Activated CD4-positive, alpha-beta memory T cell treated with anti-CD3 and anti-CD28 coated beads, Interleukin-2, amount 10 ng/mL, durations not matched to agents 7 days and 5 days (primary cell): ENCODE data around the gene PBRM1. TPM values are rescaled to one million over a fixed set of nuclear protein-coding genes. Genes with fewer than 3 reads are reported as not detected.

Source experiments
- CTCF ChIA-PET: fragments of 350-600 bp; sonication (Branson Sonifier 250); formaldehyde crosslinking; loops from one replicate; lab custom pipeline; 2021; ENCODE audit warnings: antibody characterized with exemption, inconsistent platforms; lab: Charles Lee
- POLR2A ChIA-PET: fragments of 350-600 bp; sonication (Branson Sonifier 250); formaldehyde crosslinking; loops from one replicate; lab custom pipeline; 2021; ENCODE audit warnings: antibody characterized with exemption; lab: Charles Lee
- DNase-seq: peaks from one replicate; pipeline ENCODE4 v3.0.0-alpha.2; 2020
- H3K27ac Mint-ChIP-seq: one replicate; pipeline ENCODE4 v1.8.0; 2021; ENCODE audit warnings: mild to moderate bottlenecking, mixed read lengths
- H3K27me3 Mint-ChIP-seq: one replicate; pipeline ENCODE4 v1.8.0; 2021; ENCODE audit warnings: mixed read lengths
- H3K36me3 Mint-ChIP-seq: one replicate; pipeline ENCODE4 v1.8.0; 2021; ENCODE audit warnings: low read depth, mixed read lengths
- H3K4me1 Mint-ChIP-seq: one replicate; pipeline ENCODE4 v1.8.0; 2021; ENCODE audit warnings: mixed read lengths
- H3K4me3 Mint-ChIP-seq: one replicate; pipeline ENCODE4 v1.8.0; 2021; ENCODE audit warnings: mild to moderate bottlenecking, mixed read lengths
- H3K9me3 Mint-ChIP-seq: one replicate; pipeline ENCODE4 v1.8.0; 2021; ENCODE audit warnings: mixed read lengths
- total RNA-seq, 2 experiments: library from RNA; stranded (reverse); gene quantifications; one replicate each; pipeline ENCODE4 v1.2.3, GENCODE V29; 2021

The PBRM1 gene
- total RNA-seq, 2 experiments from 2014 or later = 69.0 to 70.2 TPM

DNA sequence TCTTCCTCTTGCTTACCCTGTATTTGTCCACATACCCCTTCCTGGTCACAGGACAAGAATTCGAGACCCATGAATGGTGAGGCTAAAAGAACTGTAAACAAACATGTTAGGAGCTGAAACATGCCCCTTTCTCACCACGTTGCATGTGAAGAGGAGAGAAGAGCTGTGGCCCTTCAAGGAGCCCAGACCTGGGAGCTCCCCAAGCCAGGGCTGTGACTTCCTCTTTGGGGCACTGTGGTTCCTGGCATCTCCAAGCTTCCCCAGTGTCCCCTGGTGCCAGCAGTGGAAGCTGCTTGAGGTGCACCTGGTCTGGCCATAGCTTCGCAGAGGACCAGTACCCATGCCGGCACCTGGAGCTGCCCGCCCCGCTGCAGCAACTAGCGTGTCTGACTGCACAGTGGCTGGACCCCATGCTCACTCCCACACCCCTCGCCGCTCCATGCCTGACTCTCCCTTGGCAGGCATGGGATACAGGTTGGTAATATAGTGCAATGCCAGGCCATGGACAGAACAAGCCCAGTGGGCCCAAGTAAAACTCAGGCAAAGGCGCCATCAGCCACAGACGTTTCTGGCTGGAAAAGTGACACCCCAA lies 30.1 kb upstream of the PBRM1 start:
- H3K9me3 Mint-ChIP-seq = peaks cover 2% of the 10 kb centered on the region
- no peaks in the 10 kb centered on the region for H3K27me3 Mint-ChIP-seq
- ChIA-PET POLR2A (interaction anchor here (2.0 kb wide), 1 partner anchor 10 kb away, joined by 10 read pairs; the partner anchor contains the start of genes GLT8D1 and SPCS1), CTCF (no interaction called here)
- no peak overlapping the region for H3K4me3 Mint-ChIP-seq
- H3K27ac Mint-ChIP-seq = no peak overlapping the region
- DNase-seq = no peak
- H3K36me3 Mint-ChIP-seq = peaks cover 25% of the 10 kb centered on the region
- H3K4me1 Mint-ChIP-seq = peaks cover 10% of the 10 kb centered on the region

DNA sequence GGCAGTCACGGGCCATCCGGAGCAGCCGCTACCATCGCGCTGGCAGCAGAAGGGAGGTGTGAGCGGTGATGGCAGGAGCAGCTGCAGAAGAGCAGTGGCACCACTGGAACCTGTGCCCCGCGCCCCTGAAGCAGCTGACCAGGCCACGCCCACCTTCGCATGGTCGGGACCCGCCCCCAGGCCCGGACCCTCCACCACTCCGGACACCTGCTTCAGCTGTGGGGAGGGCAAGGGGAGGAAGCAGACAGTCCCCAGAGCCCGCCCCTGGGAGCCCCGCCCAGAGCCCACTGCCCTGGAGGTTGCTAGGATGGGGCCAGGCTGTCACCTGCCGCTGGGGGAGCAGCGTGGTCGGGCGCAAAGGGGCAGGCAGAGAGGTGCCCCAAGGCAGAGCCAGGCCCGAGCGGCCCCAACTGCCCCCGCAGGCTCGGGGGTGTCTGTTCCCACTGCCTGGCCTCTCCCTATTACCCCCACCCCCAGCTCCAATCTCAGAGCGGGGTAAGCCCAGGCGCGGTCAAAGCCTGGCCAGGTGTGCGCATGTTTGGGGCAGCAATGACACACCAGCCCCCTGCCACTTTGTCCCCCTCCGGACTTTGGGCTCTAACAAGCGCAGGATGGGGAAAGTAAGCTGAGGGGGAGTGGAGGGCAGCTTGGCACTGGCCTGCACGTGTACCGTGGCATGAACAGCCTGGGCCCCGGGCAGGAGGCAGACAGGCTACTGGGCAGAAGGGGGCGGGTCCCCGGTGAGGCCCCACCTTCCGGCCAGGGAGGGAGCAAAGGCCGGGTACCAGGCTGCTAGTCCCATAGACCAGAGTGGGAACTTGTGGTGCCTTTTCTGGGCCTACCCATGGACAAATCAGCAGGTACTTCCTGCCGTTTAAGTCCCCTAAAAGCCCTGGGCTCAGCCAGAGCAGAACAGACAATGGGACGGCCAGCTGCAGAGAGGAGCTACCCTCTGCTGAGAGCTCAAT lies 28.9 kb upstream of the PBRM1 start:
- H3K4me1 Mint-ChIP-seq = peaks cover 2% of the 10 kb centered on the region
- no peak overlapping the region for H3K4me3 Mint-ChIP-seq
- ChIA-PET POLR2A (interaction anchor here (2.0 kb wide), 1 partner anchor 9 kb away, joined by 10 read pairs; the partner anchor contains the start of genes GLT8D1 and SPCS1), CTCF (interaction anchor here (0.7 kb wide), 1 partner anchor 7 kb away, joined by 3 read pairs; no protein-coding TSS in a partner anchor)
- no peak for DNase-seq
- peaks cover 25% of the 10 kb centered on the region for H3K36me3 Mint-ChIP-seq
- no peak overlapping the region for H3K27ac Mint-ChIP-seq
- H3K27me3 Mint-ChIP-seq = no peaks in the 10 kb centered on the region
- H3K9me3 Mint-ChIP-seq = peaks cover under 1% of the 10 kb centered on the region

DNA sequence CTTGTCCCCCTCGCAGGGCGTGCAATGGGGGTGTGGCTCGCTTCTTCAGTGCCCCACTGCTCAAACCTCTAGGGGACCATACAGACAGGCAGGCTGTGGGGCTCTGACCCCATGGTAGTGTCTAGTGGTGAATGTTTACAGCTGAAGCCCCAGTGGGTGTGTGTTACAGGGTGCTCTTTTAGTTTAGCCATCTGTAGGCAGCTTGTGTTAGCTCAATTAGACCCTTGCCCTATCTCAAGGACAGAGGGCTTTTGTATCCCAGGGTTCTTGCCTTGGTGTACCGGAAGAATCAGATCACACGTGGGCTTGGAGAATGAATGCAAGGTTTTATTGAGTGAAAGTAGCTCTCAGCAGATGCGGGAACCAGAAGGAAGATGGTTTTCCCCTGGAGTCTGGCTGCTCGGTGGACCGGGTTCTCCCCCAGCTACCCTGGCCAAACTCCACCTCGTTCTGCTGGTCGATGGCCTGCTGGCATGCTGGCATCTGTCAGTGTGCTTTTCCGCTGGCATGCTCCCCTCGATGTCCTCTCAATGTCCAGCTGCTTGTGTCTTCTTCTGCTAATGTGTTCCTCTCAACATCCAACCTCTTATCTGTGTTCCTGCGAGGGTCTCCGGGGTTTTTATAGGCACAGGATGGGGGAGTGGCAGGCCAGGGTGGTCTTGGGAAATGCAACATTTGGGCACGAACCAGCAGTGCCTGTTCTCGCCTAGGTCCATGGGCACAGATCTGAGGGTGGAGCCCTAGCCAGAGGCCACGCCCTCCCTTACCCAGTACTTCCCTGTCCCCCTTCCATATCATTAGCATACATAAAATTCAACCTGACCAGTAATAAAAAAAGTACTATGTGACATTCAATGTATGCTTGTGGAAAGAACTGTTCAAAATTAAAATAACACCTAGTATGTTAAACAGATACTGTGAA lies 26.8 kb upstream of the PBRM1 start:
- H3K36me3 Mint-ChIP-seq = peaks cover 32% of the 10 kb centered on the region
- no peak overlapping the region for H3K4me3 Mint-ChIP-seq
- H3K4me1 Mint-ChIP-seq = peaks cover 11% of the 10 kb centered on the region
- no peak for DNase-seq
- POLR2A ChIA-PET = interaction anchor here (0.9 kb wide), 1 partner anchor 8 kb away, joined by 3 read pairs; no protein-coding TSS in a partner anchor
- H3K27me3 Mint-ChIP-seq = no peaks in the 10 kb centered on the region
- CTCF ChIA-PET = no interaction called here
- no peaks in the 10 kb centered on the region for H3K9me3 Mint-ChIP-seq
- no peak overlapping the region for H3K27ac Mint-ChIP-seq

DNA sequence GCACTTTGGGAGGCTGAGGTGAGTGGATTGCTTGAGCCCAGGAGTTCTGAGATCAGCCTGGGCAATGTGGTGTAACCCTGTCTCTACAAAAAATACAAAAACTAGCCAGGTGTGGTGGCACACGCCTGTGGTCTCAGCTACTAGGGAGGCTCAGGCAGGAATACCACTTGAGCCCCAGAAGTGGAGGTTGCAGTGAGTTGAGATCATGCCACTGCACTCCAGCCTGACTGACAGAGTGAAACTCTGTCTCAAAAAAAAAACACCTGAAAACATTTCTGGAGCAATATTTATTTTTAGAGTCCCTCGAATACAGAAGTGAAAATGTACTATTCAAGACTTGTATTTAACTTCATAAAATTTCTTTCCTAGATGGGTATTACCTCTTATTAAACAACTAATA lies 24.8 kb upstream of the PBRM1 start:
- CTCF ChIA-PET = no interaction called here
- POLR2A ChIA-PET = interaction anchor here (1.3 kb wide), 1 partner anchor 25 kb away, joined by 3 read pairs; no protein-coding TSS in a partner anchor
- peaks cover 19% of the 10 kb centered on the region for H3K4me1 Mint-ChIP-seq
- no peaks in the 10 kb centered on the region for H3K27me3 Mint-ChIP-seq
- H3K9me3 Mint-ChIP-seq = no peaks in the 10 kb centered on the region
- H3K4me3 Mint-ChIP-seq = no peak overlapping the region
- H3K36me3 Mint-ChIP-seq = peaks cover 35% of the 10 kb centered on the region
- DNase-seq = no peak
- H3K27ac Mint-ChIP-seq = no peak overlapping the region

DNA sequence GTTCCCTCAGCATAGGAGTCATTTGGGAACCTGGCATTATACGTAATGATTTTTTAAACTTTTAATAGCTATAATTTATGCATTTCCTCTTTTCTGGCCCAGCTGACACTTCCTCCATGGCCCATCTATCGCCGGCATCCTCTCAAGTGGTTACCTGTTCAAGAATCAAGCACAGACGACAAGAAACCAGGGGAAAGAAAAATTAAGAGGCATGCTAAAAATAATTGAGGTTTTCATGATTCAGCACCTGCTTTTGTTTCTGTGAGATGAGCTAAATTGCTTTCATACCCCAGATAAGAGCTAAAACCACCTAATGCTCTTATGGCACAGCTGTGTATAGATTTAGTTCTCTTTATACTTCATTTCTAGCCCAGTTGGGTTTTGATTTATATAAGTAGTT lies 21.9 kb upstream of the PBRM1 start:
- Mint-ChIP-seq H3K4me3 (peak overlapping the region; percentile 95), H3K27me3 (no peaks in the 10 kb centered on the region), H3K27ac (peak overlapping the region; percentile 86), H3K4me1 (peaks cover 35% of the 10 kb centered on the region), H3K36me3 (peaks cover 26% of the 10 kb centered on the region), H3K9me3 (no peaks in the 10 kb centered on the region)
- POLR2A ChIA-PET = interaction anchor here (2.5 to 6.5 kb wide), 3 partner anchors 11 to 20 kb away, joined by 10 to 78 read pairs (median 15); partner anchors contain the start of genes GNL3 and PBRM1
- DNase-seq = no peak
- CTCF ChIA-PET = interaction anchor here (0.6 kb wide), 2 partner anchors 60 to 125 kb away, joined by 3 read pairs; no protein-coding TSS in a partner anchor

DNA sequence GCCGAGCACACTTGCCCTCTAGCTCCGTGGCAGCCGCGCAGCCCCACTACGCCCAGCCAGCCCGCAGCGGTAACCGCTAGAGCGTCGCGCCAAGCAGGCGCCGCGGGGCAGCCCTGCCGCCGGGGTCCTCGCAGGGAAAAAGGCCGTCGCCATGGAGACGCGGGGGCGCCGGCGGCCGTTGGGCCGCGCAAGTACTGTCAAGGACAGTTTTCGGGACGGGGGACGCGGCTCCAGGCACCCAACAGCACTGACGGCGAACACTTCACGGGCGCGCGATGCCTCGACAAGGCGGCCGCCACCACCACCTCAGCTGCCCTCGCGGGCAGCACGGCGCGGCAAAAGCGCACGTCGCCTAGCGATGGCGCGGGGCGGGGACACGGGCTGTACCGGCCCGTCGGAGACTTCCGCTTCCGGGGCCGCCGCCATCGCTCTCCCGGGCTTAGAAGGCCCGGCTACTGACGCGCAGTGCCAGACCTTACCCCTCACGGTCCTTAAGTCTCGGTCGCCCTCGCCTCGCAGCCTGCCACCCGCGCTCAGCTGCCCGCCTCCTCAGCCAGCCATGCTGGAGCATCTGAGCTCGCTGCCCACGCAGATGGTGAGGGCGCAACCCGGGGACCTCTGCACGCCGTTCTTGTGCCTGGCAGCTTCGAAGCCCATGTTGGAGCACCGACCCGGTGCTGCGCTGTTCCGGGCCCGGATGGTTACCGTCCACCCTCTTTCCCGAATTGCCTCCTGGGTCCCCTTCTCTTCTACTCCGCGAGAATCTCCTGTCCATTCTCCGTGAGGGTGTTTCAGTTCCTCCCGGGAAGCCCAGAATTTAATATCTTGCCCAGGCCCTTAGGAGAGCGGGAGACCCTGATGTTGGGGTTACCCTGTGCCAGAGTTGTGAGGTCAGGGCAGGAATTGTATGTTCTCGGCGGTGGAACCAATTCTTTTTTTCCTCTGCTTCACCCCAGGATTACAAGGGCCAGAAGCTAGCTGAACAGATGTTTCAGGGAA lies 20.3 kb upstream of the PBRM1 start, which contains the start of the genes GLT8D1 and SPCS1:
Gene GLT8D1, minus strand, starts transcription at position 104 of the 999 bp plus-strand sequence. CDS start 5,331 bp downstream, outside the sequence.
Gene SPCS1, plus strand, starts transcription at position 419 of the 999 bp plus-strand sequence. Its CDS starts 141 bp downstream, at position 560.
- H3K27me3 Mint-ChIP-seq = no peaks in the 10 kb centered on the region

DNA sequence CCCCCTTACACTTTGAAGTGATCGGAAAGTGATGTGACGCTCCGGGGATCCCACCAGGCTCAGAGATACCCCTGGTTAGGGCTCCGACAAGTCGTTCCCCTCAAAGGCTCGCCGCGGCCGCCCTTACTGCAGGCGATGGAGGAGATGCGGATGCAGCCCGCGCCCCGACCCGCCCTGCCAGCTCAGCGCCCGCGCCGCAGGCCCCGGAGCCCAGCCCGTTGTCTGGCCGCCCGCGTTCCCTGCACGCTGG lies 19.6 kb upstream of the PBRM1 start:
- ChIA-PET CTCF (interaction anchor here (0.7 to 1.1 kb wide), 3 partner anchors 19 to 187 kb away, joined by 3 to 4 read pairs (median 3); no protein-coding TSS in a partner anchor), POLR2A (interaction anchor here (0.9 to 6.5 kb wide), 11 partner anchors 9 to 1060 kb away, joined by 3 to 78 read pairs (median 6); partner anchors contain the start of genes GNL3, PBRM1 and SFMBT1)
- H3K27me3 Mint-ChIP-seq = no peaks in the 10 kb centered on the region
- DNase-seq = no peak
- no peaks in the 10 kb centered on the region for H3K9me3 Mint-ChIP-seq
- H3K36me3 Mint-ChIP-seq = peaks cover 26% of the 10 kb centered on the region
- peaks cover 39% of the 10 kb centered on the region for H3K4me1 Mint-ChIP-seq
- peak overlapping the region; percentile 86 for H3K27ac Mint-ChIP-seq
- H3K4me3 Mint-ChIP-seq = peak overlapping the region; percentile 95

More for the DNA sequence above, 20.3 kb upstream of the PBRM1 start, which contains the start of the genes GLT8D1 and SPCS1:
- DNase-seq = peak; percentile 86
- CTCF ChIA-PET = interaction anchor here (0.7 to 1.4 kb wide), 4 partner anchors 19 to 229 kb away, joined by 3 to 4 read pairs (median 4); no protein-coding TSS in a partner anchor
- peaks cover 39% of the 10 kb centered on the region for H3K4me1 Mint-ChIP-seq
- peaks cover 26% of the 10 kb centered on the region for H3K36me3 Mint-ChIP-seq
- POLR2A ChIA-PET = interaction anchor here (0.7 to 6.5 kb wide), 12 partner anchors 9 to 1060 kb away, joined by 3 to 78 read pairs (median 5); partner anchors contain the start of genes GNL3, PBRM1 and SFMBT1
- H3K27ac Mint-ChIP-seq = peak within 1 kb of the TSS; percentile 86
- H3K4me3 Mint-ChIP-seq = peak within 1 kb of the TSS; percentile 95
- no peaks in the 10 kb centered on the region for H3K9me3 Mint-ChIP-seq

DNA sequence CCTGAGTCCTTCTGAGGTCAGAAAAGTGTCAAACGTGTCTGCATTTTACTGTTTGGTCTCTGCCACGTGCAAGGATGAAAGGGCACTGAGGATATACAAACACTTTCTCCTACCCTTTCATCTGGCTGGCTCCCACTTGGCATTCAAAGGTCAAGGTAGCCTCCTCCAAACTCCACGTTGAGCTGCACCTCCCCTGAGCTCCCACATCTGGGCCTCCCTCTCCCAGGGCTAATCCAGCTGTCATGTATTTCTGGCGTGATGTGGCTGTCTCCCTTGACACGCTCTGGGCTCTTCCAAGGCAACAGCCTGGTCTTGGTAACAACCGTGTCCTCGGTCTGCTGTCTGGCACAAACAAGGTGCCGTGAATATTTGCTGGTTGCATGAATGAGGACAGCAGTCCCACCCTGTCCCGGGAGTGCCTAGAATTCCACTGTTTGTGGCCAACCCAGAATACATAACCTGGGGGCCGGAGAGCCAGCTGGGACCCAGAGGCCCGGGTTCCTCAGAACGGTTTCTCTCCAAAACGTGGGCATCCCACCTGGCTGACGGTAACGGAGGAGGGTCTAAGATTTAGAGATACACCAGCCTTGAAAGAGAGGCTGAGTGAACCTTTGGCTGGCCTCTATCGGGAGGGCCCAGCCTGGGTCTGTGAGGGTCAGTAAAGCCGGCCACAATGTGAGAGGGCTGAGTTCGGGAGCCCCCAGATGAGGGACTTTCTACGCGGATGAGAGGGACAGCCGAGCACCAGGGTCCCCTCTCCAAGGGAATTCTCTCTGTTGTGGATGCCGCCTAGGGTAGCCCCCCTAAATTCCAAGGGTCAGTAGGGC lies 19.1 kb upstream of the PBRM1 start:
- peak overlapping the region; percentile 86 for H3K27ac Mint-ChIP-seq
- H3K9me3 Mint-ChIP-seq = no peaks in the 10 kb centered on the region
- no peak for DNase-seq
- no peaks in the 10 kb centered on the region for H3K27me3 Mint-ChIP-seq
- H3K4me3 Mint-ChIP-seq = peak overlapping the region; percentile 95
- H3K36me3 Mint-ChIP-seq = peaks cover 28% of the 10 kb centered on the region
- ChIA-PET POLR2A (interaction anchor here (0.9 to 6.5 kb wide), 10 partner anchors 8 to 1059 kb away, joined by 3 to 78 read pairs (median 6); partner anchors contain the start of genes GNL3, PBRM1 and SFMBT1), CTCF (interaction anchor here (0.9 to 1.1 kb wide), 2 partner anchors 18 to 140 kb away, joined by 3 to 4 read pairs; no protein-coding TSS in a partner anchor)
- H3K4me1 Mint-ChIP-seq = peaks cover 39% of the 10 kb centered on the region

DNA sequence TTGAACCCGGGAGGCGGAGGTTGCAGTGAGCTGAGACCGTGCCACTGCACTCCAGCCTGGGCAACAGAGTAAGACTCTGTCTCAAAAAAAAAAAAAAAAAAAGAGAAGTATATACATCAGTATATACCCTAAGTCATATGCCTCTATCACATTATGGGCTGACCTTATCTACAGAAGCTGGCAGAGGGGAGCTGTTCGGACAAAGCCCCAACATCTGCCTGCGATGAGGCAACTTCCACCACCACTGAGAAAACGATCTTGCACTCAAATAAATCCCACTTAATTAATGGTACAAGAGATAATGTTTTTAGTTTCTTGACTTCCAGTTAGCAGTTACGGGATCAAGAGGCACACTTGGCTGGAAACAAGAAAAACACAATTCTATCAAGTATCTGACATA lies 17.6 kb upstream of the PBRM1 start:
- Mint-ChIP-seq H3K36me3 (peaks cover 22% of the 10 kb centered on the region), H3K9me3 (no peaks in the 10 kb centered on the region), H3K4me3 (no peak overlapping the region), H3K27ac (no peak overlapping the region), H3K4me1 (peaks cover 36% of the 10 kb centered on the region), H3K27me3 (no peaks in the 10 kb centered on the region)
- POLR2A ChIA-PET = interaction anchor here (0.7 to 6.5 kb wide), 2 partner anchors 12 to 16 kb away, joined by 3 to 78 read pairs; partner anchors contain the start of genes GNL3 and PBRM1
- CTCF ChIA-PET = no interaction called here
- DNase-seq = no peak

DNA sequence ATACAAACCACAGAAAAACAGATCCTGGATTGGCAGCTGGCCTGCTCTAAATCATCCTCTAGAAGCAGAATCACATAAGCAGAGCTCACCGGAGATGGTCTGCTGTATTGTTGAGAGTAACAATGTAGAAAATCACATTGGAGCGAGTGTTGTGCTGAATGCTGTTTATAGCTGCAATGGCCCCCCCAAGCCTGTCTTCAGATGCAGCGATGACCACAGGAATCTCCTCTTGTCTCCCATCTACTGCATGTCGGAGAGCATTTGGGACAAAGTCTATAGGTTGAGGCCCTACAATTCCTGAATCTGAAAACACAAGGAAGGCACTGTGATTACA lies 11.9 kb upstream of the PBRM1 start:
- DNase-seq = no peak
- Mint-ChIP-seq H3K4me3 (no peak overlapping the region), H3K27me3 (no peaks in the 10 kb centered on the region), H3K27ac (peak overlapping the region; percentile 60), H3K9me3 (no peaks in the 10 kb centered on the region), H3K4me1 (peaks cover 19% of the 10 kb centered on the region), H3K36me3 (peaks cover 58% of the 10 kb centered on the region)
- ChIA-PET CTCF (interaction anchor here (1.7 kb wide), 1 partner anchor 10 kb away, joined by 6 read pairs; no protein-coding TSS in a partner anchor), POLR2A (interaction anchor here (0.9 to 1.9 kb wide), 5 partner anchors 9 to 349 kb away, joined by 4 to 18 read pairs (median 5); partner anchors contain the start of genes GLT8D1, SFMBT1 and SPCS1)
